Sigmoid colon (tissue), 7 donors: ENCODE results near the gene SPAG16. TPM values are rescaled to one million over a fixed set of nuclear protein-coding genes. Genes with fewer than 3 reads are reported as not detected.

Experiments
- DNase-seq: peaks from one replicate; pipeline ENCODE4 v3.0.0-alpha.2; 2019
- H3K27ac ChIP-seq, 4 donors: fragments of 200-600 bp; sonication (generic); one replicate each; pipeline ENCODE4 v1.5.1; 2016 to 2019; ENCODE audit warnings: mild to moderate bottlenecking in 1 of 4
- H3K27me3 ChIP-seq, 3 donors: fragments of 200-600 bp; sonication (generic); one replicate each; pipeline ENCODE4 v1.5.1; 2019; ENCODE audit warnings: mild to moderate bottlenecking in 1 of 3
- H3K36me3 ChIP-seq, 4 donors: fragments of 200-600 bp; sonication (generic); one replicate each; pipeline ENCODE4 v1.5.1; 2016 to 2019
- H3K4me1 ChIP-seq, 4 donors: fragments of 200-600 bp; sonication (generic); one replicate each; pipeline ENCODE4 v1.5.1; 2017 to 2019
- H3K4me3 ChIP-seq, 4 donors: fragments of 200-600 bp; sonication (generic); one replicate each; pipeline ENCODE4 v1.5.1; 2017 to 2019; ENCODE audit warnings: mild to moderate bottlenecking in 2 of 4, moderate library complexity in 1 of 4
- H3K9me3 ChIP-seq, 4 donors: fragments of 200-600 bp in 3 of 4; sonication (generic) in 3 of 4; one replicate each; pipeline versions ENCODE4 v1.5.1 to v1.6.1; 2013 to 2019
- EP300 ChIP-seq, 4 donors: sonication (generic); formaldehyde crosslinking; IDR thresholded peaks; one replicate each; pipeline ENCODE4 v1.6.1; 2017; ENCODE audit warnings: antibody characterized with exemption in 4 of 4
- POLR2A ChIP-seq, 2 donors: fragments of 450-650 bp; IDR thresholded peaks; one replicate each; pipeline ENCODE4 v1.6.1; 2016; ENCODE audit warnings: antibody characterized with exemption in 2 of 2, mild to moderate bottlenecking in 2 of 2, moderate library complexity in 2 of 2
- POLR2AphosphoS5 ChIP-seq, 4 donors: sonication (generic); formaldehyde crosslinking; IDR thresholded peaks; one replicate each; pipeline ENCODE4 v1.6.1; 2017; ENCODE audit warnings: antibody characterized with exemption in 4 of 4
- WGBS, 2 donors: extraction: QIAGEN DNeasy Blood & Tissue Kit; methylation state at CpG; one replicate each; pipeline ENCODE4 v1.1.7; 2013; 5-methylcytosine and 5-hydroxymethylcytosine counted together
- intact Hi-C: fragments of 100-400 bp; cut with DNase I; formaldehyde crosslinking; loops from one replicate; pipeline ENCODE4 v1.15.1; 2023
- polyA plus RNA-seq, 3 donors: library from polyadenylated mRNA; stranded (reverse); fragments of 200-250 nt; gene quantifications; one replicate each; pipeline ENCODE4 v1.2.3, GENCODE V29; 2013
- total RNA-seq, 4 donors: library from RNA; depleted of rRNA; stranded (reverse); fragments of >200 nt; gene quantifications; one replicate each; pipeline ENCODE4 v1.1.0, GENCODE V29; 2016
- TF ChIP-seq, protein P1 (sequence below), 4 experiments: fragments of 450-650 bp in 3 of 4; fragments of 200-600 bp in 1 of 4; IDR thresholded peaks; one replicate each; pipeline ENCODE4 v1.5.1; 2016 to 2019; ENCODE audit warnings: antibody characterized with exemption in 4 of 4, mild to moderate bottlenecking in 3 of 4, moderate library complexity in 2 of 4
- donor health status: healthy with polysubstance abuse.
- donor health status: Bipolar disorder and iron deficiency.
- donor health status: healthy.

Gene SPAG16
- total and polyA plus RNA-seq, 7 donors, result 13.1 to 70.3 (median 36.0) TPM

DNA sequence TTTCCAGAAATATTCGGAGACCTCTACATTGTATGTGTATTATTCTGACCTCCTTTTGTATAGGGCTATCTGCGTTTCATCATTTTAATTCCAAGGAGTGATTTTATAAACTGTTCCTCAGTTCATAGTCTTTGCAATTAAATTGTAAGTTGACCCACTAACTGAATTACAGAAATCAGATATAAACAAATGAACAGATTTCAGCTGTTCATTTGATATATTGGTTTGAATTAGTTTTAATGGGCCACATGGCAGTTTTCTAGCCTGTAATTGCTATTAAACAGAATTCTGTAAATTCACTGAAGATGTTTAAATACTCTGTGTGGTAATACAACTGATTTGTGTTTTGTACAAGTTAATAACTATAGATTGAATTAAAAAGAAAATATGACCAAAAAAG, 780.2 kb downstream of the SPAG16 start:
- Histone ChIP-seq H3K36me3 (no peaks in the 10 kb centered on the region), H3K27ac (no peak overlapping the region), H3K4me3 (no peak overlapping the region), H3K27me3 (no peaks in the 10 kb centered on the region), H3K9me3 (peaks cover 0 to 2% (median 0%) of the 10 kb centered on the region in 4 donors), H3K4me1 (peaks cover 0 to 25% (median 8%) of the 10 kb centered on the region in 4 donors)
- DNase-seq, result no peak
- WGBS, 2 donors, result 76 to 80% methylated on average over 2 of the region's 2 CpGs
- intact Hi-C loops, result no loop called here
- TF ChIP-seq EP300 (IDR thresholded peaks at IDR 0.05) (no peak), POLR2AphosphoS5 (IDR thresholded peaks at IDR 0.05) (no peak), POLR2A (IDR thresholded peaks at IDR 0.05) (no peak)
- TF ChIP-seq, protein P1, sequence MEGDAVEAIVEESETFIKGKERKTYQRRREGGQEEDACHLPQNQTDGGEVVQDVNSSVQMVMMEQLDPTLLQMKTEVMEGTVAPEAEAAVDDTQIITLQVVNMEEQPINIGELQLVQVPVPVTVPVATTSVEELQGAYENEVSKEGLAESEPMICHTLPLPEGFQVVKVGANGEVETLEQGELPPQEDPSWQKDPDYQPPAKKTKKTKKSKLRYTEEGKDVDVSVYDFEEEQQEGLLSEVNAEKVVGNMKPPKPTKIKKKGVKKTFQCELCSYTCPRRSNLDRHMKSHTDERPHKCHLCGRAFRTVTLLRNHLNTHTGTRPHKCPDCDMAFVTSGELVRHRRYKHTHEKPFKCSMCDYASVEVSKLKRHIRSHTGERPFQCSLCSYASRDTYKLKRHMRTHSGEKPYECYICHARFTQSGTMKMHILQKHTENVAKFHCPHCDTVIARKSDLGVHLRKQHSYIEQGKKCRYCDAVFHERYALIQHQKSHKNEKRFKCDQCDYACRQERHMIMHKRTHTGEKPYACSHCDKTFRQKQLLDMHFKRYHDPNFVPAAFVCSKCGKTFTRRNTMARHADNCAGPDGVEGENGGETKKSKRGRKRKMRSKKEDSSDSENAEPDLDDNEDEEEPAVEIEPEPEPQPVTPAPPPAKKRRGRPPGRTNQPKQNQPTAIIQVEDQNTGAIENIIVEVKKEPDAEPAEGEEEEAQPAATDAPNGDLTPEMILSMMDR (IDR thresholded peaks at IDR 0.05), result no peak

DNA sequence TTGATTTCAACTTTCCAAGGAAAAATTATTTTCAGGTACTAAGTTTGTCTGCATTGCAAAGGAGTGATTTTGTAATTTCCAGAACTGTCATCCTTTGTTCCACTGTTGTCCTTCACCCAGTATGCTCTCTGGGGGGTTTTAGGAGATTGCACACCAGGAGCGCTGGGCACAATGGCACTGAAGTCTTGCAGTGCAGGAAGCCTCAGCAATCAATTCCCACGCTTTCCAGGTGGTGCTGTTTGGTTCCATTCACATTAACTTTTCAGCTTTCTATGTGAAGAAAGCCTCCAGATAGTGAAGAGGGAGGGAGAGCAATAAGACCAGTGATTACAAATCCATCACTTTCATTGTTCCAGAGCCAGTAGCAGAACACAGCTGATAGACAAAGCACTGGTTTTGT, 782.6 kb downstream of the SPAG16 start:
- Histone ChIP-seq H3K9me3 (peaks cover 0 to 2% (median 0%) of the 10 kb centered on the region in 4 donors), H3K4me1 (peaks cover 0 to 30% (median 12%) of the 10 kb centered on the region in 4 donors), H3K4me3 (no peak overlapping the region), H3K27me3 (no peaks in the 10 kb centered on the region), H3K36me3 (no peaks in the 10 kb centered on the region), H3K27ac (no peak overlapping the region)
- no peak for DNase-seq
- TF ChIP-seq POLR2A (IDR thresholded peaks at IDR 0.05), result no peak
- no peak for TF ChIP-seq EP300 (IDR thresholded peaks at IDR 0.05)
- no peak for TF ChIP-seq POLR2AphosphoS5 (IDR thresholded peaks at IDR 0.05)
- TF ChIP-seq, protein P1 (IDR thresholded peaks at IDR 0.05), result no peak
- intact Hi-C loops, result no loop called here
- 40 to 68% methylated on average over 2 of the region's 2 CpGs for WGBS, 2 donors

DNA sequence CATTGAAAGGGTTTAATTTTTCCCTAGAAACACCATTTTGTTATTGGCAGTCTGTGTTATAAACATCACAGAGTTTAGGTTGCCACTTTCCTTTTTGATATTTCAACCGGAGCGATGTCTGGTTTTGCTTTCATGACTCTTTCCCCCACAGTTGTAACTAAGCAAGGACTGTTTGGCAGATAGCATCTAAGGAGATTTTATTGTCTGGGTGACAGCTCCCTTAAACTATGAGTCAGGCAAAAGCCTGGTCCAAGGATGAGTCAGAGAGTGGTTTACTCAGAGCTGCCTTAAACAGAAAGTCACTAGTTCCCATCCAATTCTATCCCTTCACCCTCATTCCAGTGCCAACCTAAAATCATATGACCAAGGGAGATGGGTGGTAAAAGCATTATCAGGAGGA, 785.0 kb downstream of the SPAG16 start:
- Histone ChIP-seq H3K4me3 (peak overlapping the region in 3 of 4 donors; percentile 16 to 29 (median 21)), H3K9me3 (no peaks in the 10 kb centered on the region), H3K4me1 (peaks cover 0 to 29% (median 12%) of the 10 kb centered on the region in 4 donors), H3K36me3 (no peaks in the 10 kb centered on the region), H3K27ac (peak overlapping the region in 3 of 4 donors; percentile 40 to 67 (median 61)), H3K27me3 (no peaks in the 10 kb centered on the region)
- 39 to 56% methylated on average over 2 of the region's 2 CpGs for WGBS, 2 donors
- TF ChIP-seq POLR2AphosphoS5 (IDR thresholded peaks at IDR 0.05), result peak; percentile 11 to 57 (median 44)
- no peak for TF ChIP-seq POLR2A (IDR thresholded peaks at IDR 0.05)
- DNase-seq, result no peak
- intact Hi-C loops, result no loop called here

DNA sequence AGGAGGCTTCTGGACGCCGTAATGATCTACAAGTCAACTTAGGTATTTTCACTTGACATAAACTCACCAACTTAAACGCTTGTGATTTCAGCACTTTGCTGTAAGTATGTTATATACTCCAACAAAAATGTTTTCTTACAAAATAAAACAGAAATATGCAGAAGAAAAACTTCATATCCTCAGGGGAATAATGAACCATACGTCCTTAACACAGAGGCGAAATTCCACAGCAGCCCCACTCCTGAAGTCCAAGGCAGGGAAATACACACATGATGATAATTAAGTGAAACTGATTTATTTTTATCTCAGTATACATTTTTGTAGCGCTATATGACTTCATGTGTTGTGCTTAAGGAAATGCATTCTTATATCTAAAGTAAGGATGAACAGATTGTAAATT, 791.2 kb downstream of the SPAG16 start:
- intact Hi-C loops, result no loop called here
- H3K27ac ChIP-seq, result no peak overlapping the region
- H3K27me3 ChIP-seq, result no peaks in the 10 kb centered on the region
- TF ChIP-seq POLR2AphosphoS5 (IDR thresholded peaks at IDR 0.05), result no peak
- no peak for TF ChIP-seq EP300 (IDR thresholded peaks at IDR 0.05)
- TF ChIP-seq POLR2A (IDR thresholded peaks at IDR 0.05), result no peak
- TF ChIP-seq, protein P1 (IDR thresholded peaks at IDR 0.05), result no peak
- DNase-seq, result no peak
- no peak overlapping the region for H3K4me3 ChIP-seq
- H3K4me1 ChIP-seq, result no peaks in the 10 kb centered on the region
- no peaks in the 10 kb centered on the region for H3K9me3 ChIP-seq
- no peaks in the 10 kb centered on the region for H3K36me3 ChIP-seq
- WGBS, 2 donors, result 88 to 89% methylated on average over 6 of the region's 6 CpGs

DNA sequence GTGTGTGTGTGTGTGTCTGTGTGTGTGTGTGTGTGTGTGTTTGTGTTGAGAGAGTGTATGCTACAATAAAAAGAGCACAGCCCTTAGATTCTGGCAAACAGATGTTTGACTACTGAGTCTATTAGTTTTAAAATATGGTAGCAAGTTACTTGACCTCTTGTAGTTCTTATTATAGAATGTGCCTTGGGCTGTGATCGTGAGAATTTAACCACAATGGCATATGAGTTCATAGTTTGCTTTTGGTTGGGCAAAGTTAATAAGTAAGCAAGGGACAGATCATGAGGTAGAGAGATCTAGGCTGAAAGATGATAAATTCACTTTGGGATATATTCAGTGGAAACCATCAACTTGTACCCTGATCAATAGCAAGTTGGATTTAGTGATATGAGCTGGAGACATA, 792.3 kb downstream of the SPAG16 start:
- H3K9me3 ChIP-seq, result no peaks in the 10 kb centered on the region
- H3K27me3 ChIP-seq, result no peaks in the 10 kb centered on the region
- H3K27ac ChIP-seq, result no peak overlapping the region
- intact Hi-C loops, result no loop called here
- no peaks in the 10 kb centered on the region for H3K4me1 ChIP-seq
- WGBS, 2 donors, result 16 to 60% methylated on average over 1 of the region's 1 CpG
- TF ChIP-seq, protein P1 (IDR thresholded peaks at IDR 0.05), result no peak
- TF ChIP-seq POLR2A (IDR thresholded peaks at IDR 0.05) (no peak), EP300 (IDR thresholded peaks at IDR 0.05) (no peak), POLR2AphosphoS5 (IDR thresholded peaks at IDR 0.05) (no peak)
- no peaks in the 10 kb centered on the region for H3K36me3 ChIP-seq
- H3K4me3 ChIP-seq, result no peak overlapping the region
- DNase-seq, result no peak
